Hematopoietic multipotent progenitor cell treated with erythropoietin and hydrocortisone succinate and interleukin-3 and kit ligand, for 4 days (in vitro differentiated cells): ENCODE data around the gene NOP9.
"Not testable (repeated sequence)": the region's sequence is repeated elsewhere in the genome, so short reads cannot be mapped to it uniquely, and the experiment has no call there.

Experiments
- DNase-seq: peaks from one replicate; pipeline ENCODE4 v3.0.0-alpha.2; 2015

NOP9 gene

GRCh38 chr14:24330973-24331674, 31.5 kb downstream of the NOP9 start:
- DNase-seq: no peak

GRCh38 chr14:24331731-24332267, 32.1 kb downstream of the NOP9 start:
- DNase-seq: no peak

GRCh38 chr14:24332268-24332993, 32.8 kb downstream of the NOP9 start:
- peak; percentile 94 for DNase-seq

GRCh38 chr14:24334431-24335291, 35.0 kb downstream of the NOP9 start, which contains the start of gene ADCY4:
TSS of gene ADCY4 (minus strand) at chr14:24335071. CDS start at chr14:24334652, 419 bp downstream.
- peak; percentile 41 for DNase-seq

GRCh38 chr14:24335461-24336171, 36.0 kb downstream of the NOP9 start:
- DNase-seq: peak; percentile 36

GRCh38 chr14:24337144-24337823, 37.6 kb downstream of the NOP9 start:
- DNase-seq: no peak

- no peak for DNase-seq
These were observed 38.1 kb downstream of the NOP9 start for GRCh38 chr14:24337824-24338175.

GRCh38 chr14:24338843-24339242, 39.2 kb downstream of the NOP9 start:
- DNase-seq: no peak

- peak; percentile 78 for DNase-seq
These were observed 39.9 kb downstream of the NOP9 start, which contains the start of gene RIPK3 for GRCh38 chr14:24339284-24340151. TSS of gene RIPK3 (minus strand) at chr14:24339991. CDS start at chr14:24339826, 165 bp downstream.

GRCh38 chr14:24340606-24341005, 41.0 kb downstream of the NOP9 start:
- DNase-seq: no peak

- DNase-seq: no peak
These were observed 43.2 kb downstream of the NOP9 start for GRCh38 chr14:24342889-24343288.

GRCh38 chr14:24343795-24344660, 44.4 kb downstream of the NOP9 start:
- no peak for DNase-seq

GRCh38 chr14:24347134-24347533, 47.5 kb downstream of the NOP9 start:
- no peak for DNase-seq

GRCh38 chr14:24348186-24348585, 48.5 kb downstream of the NOP9 start:
- no peak for DNase-seq

- no peak for DNase-seq
These were observed 50.1 kb downstream of the NOP9 start for GRCh38 chr14:24349742-24350141.

- DNase-seq: peak; percentile 65
These were observed 51.9 kb downstream of the NOP9 start for GRCh38 chr14:24351517-24351916.

- DNase-seq: no peak
These were observed 54.2 kb downstream of the NOP9 start for GRCh38 chr14:24353559-24354481.

- DNase-seq: not testable (repeated sequence)
These were observed 54.8 kb downstream of the NOP9 start for GRCh38 chr14:24354482-24354825.

- no peak for DNase-seq
These were observed 55.4 kb downstream of the NOP9 start for GRCh38 chr14:24355009-24355408.
